Esophagus squamous epithelium (tissue), 4 donors: ENCODE measurements around the gene MRPL54.
"Not testable (repeated sequence)": the region's sequence is repeated elsewhere in the genome, so short reads cannot be mapped to it uniquely, and the experiment has no call there.

Source experiments
- CTCF ChIP-seq, 6 experiments: fragments of 450-650 bp in 4 of 6; fragments of 200-600 bp in 2 of 6; sonication (generic) in 2 of 6; IDR thresholded peaks; one replicate each; pipeline ENCODE4 v1.5.1; 2016 to 2019; ENCODE audit warnings: antibody characterized with exemption in 6 of 6, mild to moderate bottlenecking in 4 of 6, moderate library complexity in 4 of 6
- POLR2A ChIP-seq, 4 donors: fragments of 450-650 bp; IDR thresholded peaks; one replicate each; pipeline ENCODE4 v1.6.1; 2017; ENCODE audit warnings: antibody characterized with exemption in 4 of 4, mild to moderate bottlenecking in 4 of 4, moderate library complexity in 3 of 4

DNA sequence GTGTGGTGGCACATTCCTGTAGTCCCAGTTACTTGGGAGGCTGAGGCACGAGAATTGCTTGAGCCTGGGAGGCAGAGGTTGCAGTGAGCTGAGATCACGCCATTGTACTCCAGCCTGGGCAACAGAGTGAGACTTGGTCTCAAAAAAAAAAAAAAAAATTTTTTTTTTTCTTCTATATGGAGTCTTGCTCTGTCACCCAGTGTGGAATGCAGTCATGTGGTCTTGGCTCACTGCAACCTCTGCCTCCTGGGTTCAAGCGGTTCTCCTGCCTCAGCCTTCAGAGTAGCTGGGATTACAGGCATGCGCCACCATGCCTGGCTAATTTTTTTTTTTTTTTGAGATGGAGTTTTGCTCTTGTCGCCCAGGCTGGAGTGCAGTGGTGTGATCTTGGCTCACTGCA, 3.3 kb downstream of the MRPL54 start:
- TF ChIP-seq CTCF, POLR2A (IDR thresholded peaks at IDR 0.05): not testable (repeated sequence)
